A549 (cell line): Measurements from ENCODE around the gene MBNL1.

Experiments used
- BHLHE40 ChIP-seq: IDR thresholded peaks from 2 replicates; pipeline ENCODE4 v1.6.1; 2012; ENCODE audit warnings: low read depth, low read length, inconsistent platforms
- CHD2 ChIP-seq: fragments of 150-350 bp; IDR thresholded peaks from 2 replicates; pipeline ENCODE4 v1.6.1; 2014; ENCODE audit warnings: low read length; ENCODE audit not compliant: partially characterized antibody
- CTCF ChIP-seq: fragments of >200 bp; sonication (Bioruptor Twin); formaldehyde crosslinking; IDR thresholded peaks from 3 replicates; pipeline ENCODE4 v1.5.1; 2016
- MAX ChIP-seq: IDR thresholded peaks from 2 replicates; pipeline ENCODE4 v1.6.1; 2012
- MYC ChIP-seq: IDR thresholded peaks from 2 replicates; pipeline ENCODE4 v1.6.1; 2012; ENCODE audit warnings: mild to moderate bottlenecking, inconsistent platforms, low read length, improper control_type of control experiment, borderline replicate concordance
- POLR2A ChIP-seq: IDR thresholded peaks from 2 replicates; pipeline ENCODE4 v1.6.1; 2012; ENCODE audit warnings: mild to moderate bottlenecking, low read length
- RAD21 ChIP-seq, 2 experiments: fragments of >200 bp in 1 of 2; sonication (Bioruptor Twin) in 1 of 2; formaldehyde crosslinking in 1 of 2; IDR thresholded peaks in 1 of 2; conservative IDR thresholded peaks in 1 of 2; 2 replicates in 1 of 2; 3 replicates in 1 of 2; pipeline ENCODE4 v1.6.1; 2012 to 2018; ENCODE audit warnings: inconsistent platforms in 1 of 2
- TP53 ChIP-seq: fragments of 250-450 bp; sonication (Bioruptor Pico); IDR thresholded peaks from 2 replicates; pipeline ENCODE4 v1.5.0; 2021; ENCODE audit warnings: mild to moderate bottlenecking, moderate library complexity
- USF2 ChIP-seq: fragments of 450-650 bp; IDR thresholded peaks from 2 replicates; pipeline ENCODE4 v1.6.1; 2014; ENCODE audit warnings: antibody characterized with exemption

- TF ChIP-seq USF2 (no peak), TP53 (CRISPR knock-in tag) (no peak), POLR2A (no peak), CTCF (no peak), RAD21 (conservative IDR thresholded peaks at IDR 0.05 in 1 of 2, IDR thresholded peaks at IDR 0.05 in 1 of 2) (no peak; a peak in 1 of 5 replicates), CHD2 (no peak), BHLHE40 (no peak), MYC (no peak), MAX (peak; percentile 55; the same call in 1 of the 2 replicates)
Observed at GRCh38 chr3:152331018-152331541, 62.4 kb downstream of the MBNL1 start.
